ENCODE results near the gene POMC.

- no peak for TF ChIP-seq TCF12 (IDR thresholded peaks at IDR 0.05; ENCODE audit: low read depth)
- TF ChIP-seq TEAD4 (IDR thresholded peaks at IDR 0.05) = no peak
- no peak for TF ChIP-seq TAF1 (IDR thresholded peaks at IDR 0.05; ENCODE audit: low read depth)
- TF ChIP-seq RAD21 (IDR thresholded peaks at IDR 0.05; ENCODE audit: low read depth) = no peak
- no peak for TF ChIP-seq YY1 (IDR thresholded peaks at IDR 0.05; ENCODE audit: low read depth)
- TF ChIP-seq NFIC (IDR thresholded peaks at IDR 0.05) = no peak
- TF ChIP-seq CREB1 (IDR thresholded peaks at IDR 0.05; ENCODE audit: low read depth) = no peak
- no peak for TF ChIP-seq FOXM1 (IDR thresholded peaks at IDR 0.05; ENCODE audit: borderline replicate concordance, low read depth)
- TF ChIP-seq ZBTB7A (IDR thresholded peaks at IDR 0.05; ENCODE audit: low read depth) = no peak
- no peak for TF ChIP-seq EP300 (IDR thresholded peaks at IDR 0.05; ENCODE audit: borderline replicate concordance)
- no peak for TF ChIP-seq REST (IDR thresholded peaks at IDR 0.05; ENCODE audit: low read depth)
- TF ChIP-seq USF1 (IDR thresholded peaks at IDR 0.05) = no peak
- TF ChIP-seq MAX (IDR thresholded peaks at IDR 0.05) = no peak
- TF ChIP-seq CEBPB (IDR thresholded peaks at IDR 0.05) = no peak
These were observed 51.4 kb downstream of the POMC start for GRCh38 chr2:25116956-25117355.

Data from Ishikawa (cell line).